ENCODE results near the gene PIGK.

- TF ChIP-seq, protein P1, sequence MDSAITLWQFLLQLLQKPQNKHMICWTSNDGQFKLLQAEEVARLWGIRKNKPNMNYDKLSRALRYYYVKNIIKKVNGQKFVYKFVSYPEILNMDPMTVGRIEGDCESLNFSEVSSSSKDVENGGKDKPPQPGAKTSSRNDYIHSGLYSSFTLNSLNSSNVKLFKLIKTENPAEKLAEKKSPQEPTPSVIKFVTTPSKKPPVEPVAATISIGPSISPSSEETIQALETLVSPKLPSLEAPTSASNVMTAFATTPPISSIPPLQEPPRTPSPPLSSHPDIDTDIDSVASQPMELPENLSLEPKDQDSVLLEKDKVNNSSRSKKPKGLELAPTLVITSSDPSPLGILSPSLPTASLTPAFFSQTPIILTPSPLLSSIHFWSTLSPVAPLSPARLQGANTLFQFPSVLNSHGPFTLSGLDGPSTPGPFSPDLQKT (IDR thresholded peaks at IDR 0.05; ENCODE audit: borderline replicate concordance, low read depth, low read length) = no peak
- TF ChIP-seq KLF16 (tag by site-specific recombination; IDR thresholded peaks at IDR 0.05) = no peak
- TF ChIP-seq CTCF (tag by site-specific recombination; IDR thresholded peaks at IDR 0.05) = no peak
- TF ChIP-seq, protein P2, sequence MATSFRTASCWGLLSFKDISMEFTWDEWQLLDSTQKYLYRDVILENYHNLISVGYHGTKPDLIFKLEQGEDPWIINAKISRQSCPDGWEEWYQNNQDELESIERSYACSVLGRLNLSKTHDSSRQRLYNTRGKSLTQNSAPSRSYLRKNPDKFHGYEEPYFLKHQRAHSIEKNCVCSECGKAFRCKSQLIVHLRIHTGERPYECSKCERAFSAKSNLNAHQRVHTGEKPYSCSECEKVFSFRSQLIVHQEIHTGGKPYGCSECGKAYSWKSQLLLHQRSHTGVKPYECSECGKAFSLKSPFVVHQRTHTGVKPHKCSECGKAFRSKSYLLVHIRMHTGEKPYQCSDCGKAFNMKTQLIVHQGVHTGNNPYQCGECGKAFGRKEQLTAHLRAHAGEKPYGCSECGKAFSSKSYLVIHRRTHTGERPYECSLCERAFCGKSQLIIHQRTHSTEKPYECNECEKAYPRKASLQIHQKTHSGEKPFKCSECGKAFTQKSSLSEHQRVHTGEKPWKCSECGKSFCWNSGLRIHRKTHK (tag by site-specific recombination; IDR thresholded peaks at IDR 0.05) = no peak
- TF ChIP-seq ZNF513 (tag by site-specific recombination; IDR thresholded peaks at IDR 0.05) = no peak
- no peak for TF ChIP-seq MYNN (tag by site-specific recombination; IDR thresholded peaks at IDR 0.05; ENCODE audit: borderline replicate concordance)
- no peak for TF ChIP-seq ZNF138 (tag by site-specific recombination; IDR thresholded peaks at IDR 0.05; ENCODE audit: borderline replicate concordance)
- TF ChIP-seq ZNF133 (tag by site-specific recombination; IDR thresholded peaks at IDR 0.05) = no peak
- no peak for TF ChIP-seq ZBTB26 (tag by site-specific recombination; optimal IDR thresholded peaks at IDR 0.05)
- no peak for TF ChIP-seq REST (tag by site-specific recombination; IDR thresholded peaks at IDR 0.05)
- TF ChIP-seq ZNF184 (tag by site-specific recombination; IDR thresholded peaks at IDR 0.05) = no peak
- no peak for TF ChIP-seq ZBTB7A (tag by site-specific recombination; IDR thresholded peaks at IDR 0.05; ENCODE audit: low read depth)
- TF ChIP-seq PRDM10 (tag by site-specific recombination; IDR thresholded peaks at IDR 0.05) = no peak
Measured at GRCh38 chr1:77228836-77229235, 9.6 kb upstream of the PIGK start.
